Urothelium cell line (cell line): ENCODE results near the gene TBC1D3B.
A peak's percentile ranks its signal among the peaks of the same experiment; 100 is the strongest.
"Not testable (repeated sequence)": the region's sequence is repeated elsewhere in the genome, so short reads cannot be mapped to it uniquely, and the experiment has no call there.

Experiments used
- DNase-seq: peaks from one replicate; pipeline ENCODE4 v3.0.0; 2011; ENCODE audit warnings: low spot score, mixed read lengths
- FAIRE-seq: peaks from 2 replicates; lab custom pipeline; 2011; peaks lifted over from hg19 to GRCh38; lab: Jason Lieb, UNC

The TBC1D3B gene

GRCh38 chr17:36133602-36134236 is 42.7 kb downstream of the TBC1D3B start:
- DNase-seq (no peak), FAIRE-seq (no peak)

- DNase-seq (no peak), FAIRE-seq (no peak)
Measured at GRCh38 chr17:36132421-36132831, 44.0 kb downstream of the TBC1D3B start.

GRCh38 chr17:36131931-36132330 is 44.5 kb downstream of the TBC1D3B start:
- FAIRE-seq = no peak

DNA sequence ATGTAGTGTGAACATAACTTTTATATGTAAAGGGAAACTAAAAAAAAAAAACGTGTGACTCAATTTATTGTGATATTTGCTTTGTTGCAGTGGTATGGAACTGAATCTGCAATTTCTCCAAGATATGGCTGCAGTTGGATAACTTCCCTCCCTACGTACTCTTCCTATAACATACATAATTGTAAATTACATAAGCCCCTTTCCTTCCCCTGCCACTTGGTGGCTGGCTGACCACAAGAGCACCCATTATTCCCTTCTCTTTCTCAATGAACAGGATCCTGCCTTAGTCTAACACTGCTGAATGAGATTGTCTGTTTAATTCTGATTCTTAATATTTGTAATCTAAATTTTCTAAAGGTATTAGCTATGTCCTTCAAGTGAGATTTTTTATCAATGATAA is 45.0 kb downstream of the TBC1D3B start:
- DNase-seq = no peak
- no peak for FAIRE-seq

More at GRCh38 chr17:36131931-36132330, 44.5 kb downstream of the TBC1D3B start:
- DNase-seq = no peak

- FAIRE-seq (no peak), DNase-seq (no peak)
Measured at GRCh38 chr17:36130346-36130745, 46.1 kb downstream of the TBC1D3B start.

GRCh38 chr17:36129616-36130015 is 46.8 kb downstream of the TBC1D3B start:
- no peak for DNase-seq
- FAIRE-seq = no peak

DNA sequence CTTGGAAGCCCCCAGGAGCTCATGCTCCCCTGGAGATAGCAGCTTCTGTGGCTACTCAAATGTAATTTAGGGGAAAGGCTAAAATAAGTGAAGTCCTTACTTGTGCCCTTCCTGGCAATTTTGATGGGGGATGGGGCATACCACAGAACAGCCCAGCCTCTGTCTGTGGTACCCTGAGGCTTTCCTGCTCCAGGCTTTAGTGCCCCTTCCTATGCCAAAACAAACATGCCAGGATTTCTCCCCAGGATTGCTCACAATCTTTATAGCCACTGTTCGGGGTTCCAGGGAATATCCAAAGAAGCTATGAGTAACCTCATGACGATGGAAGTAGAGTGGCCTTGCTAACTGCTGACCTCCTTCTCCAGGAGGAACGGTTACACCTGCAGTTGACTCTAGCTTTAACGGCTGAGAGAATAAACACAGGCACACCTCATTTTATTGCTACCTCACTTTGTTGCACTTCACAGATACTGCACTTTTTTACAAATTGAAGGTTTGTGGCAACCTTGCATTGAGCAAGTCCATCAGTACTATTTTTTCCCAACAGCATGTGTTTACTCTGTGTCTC is 47.9 kb downstream of the TBC1D3B start:
- FAIRE-seq = no peak
- DNase-seq = no peak

GRCh38 chr17:36127911-36128310 is 48.5 kb downstream of the TBC1D3B start:
- no peak for FAIRE-seq
- DNase-seq = no peak

- FAIRE-seq (no peak), DNase-seq (no peak)
Measured at GRCh38 chr17:36127199-36127893, 49.1 kb downstream of the TBC1D3B start.

DNA sequence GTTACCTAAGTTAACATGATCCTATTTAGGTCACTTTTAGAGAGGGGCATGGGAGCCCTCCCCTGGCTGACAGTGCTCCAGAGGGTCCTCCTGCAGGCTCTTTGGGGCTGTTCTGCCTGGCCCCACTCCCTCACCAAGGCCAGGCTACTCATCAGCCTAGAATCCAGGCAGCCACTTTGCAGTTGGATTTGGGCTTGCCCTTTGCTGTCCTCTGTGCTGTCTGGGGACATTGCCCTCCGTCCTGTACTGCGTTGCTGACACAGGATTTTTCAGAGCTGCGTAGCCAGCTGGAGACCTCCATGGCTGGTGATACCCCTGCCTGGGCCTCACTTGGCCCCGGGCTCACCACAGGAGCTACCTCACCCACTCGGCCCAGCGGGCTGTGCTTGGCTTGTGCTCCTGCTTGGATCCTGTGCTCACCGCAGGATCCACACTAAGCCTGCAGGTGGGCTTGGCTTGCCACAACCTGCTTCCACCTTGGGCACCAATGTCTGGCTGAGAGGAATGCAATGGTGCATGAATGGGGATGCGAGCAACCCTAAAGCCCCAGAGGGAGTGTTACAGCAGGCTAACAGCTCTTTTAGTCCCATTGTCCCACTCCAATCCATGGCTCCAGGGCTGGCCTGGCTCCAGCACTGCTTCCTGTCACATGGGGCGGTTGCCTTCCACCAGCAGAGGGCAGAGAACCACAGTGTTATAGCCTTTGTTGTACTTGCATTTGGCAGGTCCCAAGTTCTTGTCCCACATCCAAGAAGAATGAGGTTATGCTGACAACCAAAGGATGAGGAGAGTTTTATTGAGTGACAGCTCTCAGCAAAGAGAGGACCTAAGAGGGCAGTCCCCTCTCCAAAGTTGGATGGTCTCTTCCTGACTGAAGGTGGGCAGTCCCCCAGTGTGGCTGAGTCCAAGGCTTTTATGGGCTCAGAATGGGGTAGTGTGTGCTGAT is 51.3 kb downstream of the TBC1D3B start:
- no peak for DNase-seq
- no peak for FAIRE-seq

DNA sequence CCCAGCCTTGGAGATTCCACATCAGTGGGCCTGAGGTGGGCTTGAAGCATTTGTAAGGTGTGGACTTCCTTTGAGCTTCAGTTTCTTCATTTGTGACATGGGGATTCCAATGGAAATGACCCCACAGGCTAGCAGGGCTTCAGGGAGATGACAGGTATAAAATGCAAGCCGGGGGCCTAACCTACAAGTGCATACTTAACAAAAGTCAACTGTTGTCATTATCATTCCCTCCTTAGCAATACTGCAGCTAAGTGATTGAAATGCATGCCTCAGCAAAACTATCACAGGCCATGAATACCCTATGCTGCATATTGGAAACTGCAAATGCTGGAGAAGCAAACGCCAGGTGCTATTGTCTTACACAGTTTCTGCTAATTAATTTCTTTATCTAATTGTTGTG is 53.0 kb downstream of the TBC1D3B start:
- DNase-seq = no peak
- FAIRE-seq = no peak

GRCh38 chr17:36121099-36121498 is 55.3 kb downstream of the TBC1D3B start:
- not testable (repeated sequence) for DNase-seq, FAIRE-seq

DNA sequence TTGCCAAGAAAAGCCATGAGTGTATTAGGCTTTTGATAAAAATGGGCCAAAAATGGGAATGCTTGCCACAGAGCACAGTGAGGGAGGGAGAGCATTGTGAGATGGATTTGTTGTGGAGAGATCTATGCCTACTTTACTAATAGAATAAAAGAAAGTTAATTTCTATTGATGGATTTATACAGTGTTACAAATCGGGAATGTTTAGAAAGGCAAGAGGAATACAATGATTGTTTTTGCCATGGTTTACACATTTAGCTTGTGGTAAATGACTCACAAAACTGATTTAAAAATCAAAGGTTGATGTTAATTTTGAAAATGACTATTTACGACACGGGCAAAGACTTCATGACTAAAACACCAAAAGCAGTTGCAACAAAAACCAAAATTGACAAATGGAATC is 56.2 kb downstream of the TBC1D3B start:
- FAIRE-seq (no peak), DNase-seq (no peak)

GRCh38 chr17:36118477-36119353 is 57.7 kb downstream of the TBC1D3B start:
- no peak for DNase-seq
- no peak for FAIRE-seq

GRCh38 chr17:36117505-36118382 is 58.7 kb downstream of the TBC1D3B start:
- FAIRE-seq = no peak
- peak; percentile 44 for DNase-seq
